Measurements from ENCODE around the gene CORO1C. TPM values are rescaled to one million over a fixed set of nuclear protein-coding genes. Genes with fewer than 3 reads are reported as not detected.

The CORO1C gene
- total and polyA plus RNA-seq, 9 of the 15 experiments (the other 6 are each of a cell fraction or from before 2014, with no cell fraction given), result 55.2 to 280 (median 150) TPM

GRCh38 chr12:108731866-108732461 lies 646 bp upstream of the CORO1C start (continued):
- TF ChIP-seq CREM (IDR thresholded peaks at IDR 0.05; ENCODE audit: low read depth) (peak; percentile 83), DDX20 (tag; IDR thresholded peaks at IDR 0.05; ENCODE audit: low read depth) (no peak), GABPB1 (CRISPR knock-in tag; IDR thresholded peaks at IDR 0.05) (no peak), GTF2B (IDR thresholded peaks at IDR 0.05; ENCODE audit: extremely low read depth, insufficient read length) (no peak), POLR2A (conservative IDR thresholded peaks at IDR 0.05) (peak; percentile 66; the same call in 1 of the 2 replicates), ZNF121 (CRISPR knock-in tag; conservative IDR thresholded peaks at IDR 0.05) (no peak), TBP (optimal IDR thresholded peaks at IDR 0.05; ENCODE audit: low read depth, low read length) (peak; percentile 75), BRD9 (IDR thresholded peaks at IDR 0.05; ENCODE audit: low read depth, partially characterized antibody) (peak; percentile 10), MYC (IDR thresholded peaks at IDR 0.05; ENCODE audit: low read depth, low read length) (no peak), MYC (CRISPR knock-in tag; IDR thresholded peaks at IDR 0.05; ENCODE audit: borderline replicate concordance, low read depth) (no peak), JUN (IDR thresholded peaks at IDR 0.05; ENCODE audit: borderline replicate concordance, low read depth, low read length) (no peak), JUN (CRISPR knock-in tag; IDR thresholded peaks at IDR 0.05; ENCODE audit: borderline replicate concordance) (no peak), BRD4 (IDR thresholded peaks at IDR 0.05) (0 out of 2 replicates have a peak, but pooled peaks have one; percentile 28), TEAD4 (IDR thresholded peaks at IDR 0.05; ENCODE audit: low read length) (peak; percentile 13; the same call in 1 of the 2 replicates), TEAD4 (CRISPR knock-in tag; IDR thresholded peaks at IDR 0.05; ENCODE audit: borderline replicate concordance) (no peak), GATAD2B (IDR thresholded peaks at IDR 0.05; ENCODE audit: borderline replicate concordance) (no peak), ZNF311 (CRISPR knock-in tag; IDR thresholded peaks at IDR 0.05) (no peak), PHTF2 (CRISPR knock-in tag; IDR thresholded peaks at IDR 0.05) (no peak), XRCC3 (IDR thresholded peaks at IDR 0.05) (no peak), ZNF253 (CRISPR knock-in tag; conservative IDR thresholded peaks at IDR 0.05) (no peak), ZNF76 (CRISPR knock-in tag; IDR thresholded peaks at IDR 0.05; ENCODE audit: borderline replicate concordance) (no peak), RAD21 (CRISPR knock-in tag; conservative IDR thresholded peaks at IDR 0.05 in 1 of 2, IDR thresholded peaks at IDR 0.05 in 1 of 2) (no peak), PCBP2 (IDR thresholded peaks at IDR 0.05; ENCODE audit: low read depth, low read length, poor library complexity, severe bottlenecking) (no peak), RCOR1 (IDR thresholded peaks at IDR 0.05; ENCODE audit: borderline replicate concordance in 1 of 2, low read depth in 2 of 2, low read length in 2 of 2) (peak in 1 of 2 experiments; percentile 39; a peak in 1 of 4 replicates), HLTF (IDR thresholded peaks at IDR 0.05) (peak; percentile 68; the same call in 1 of the 2 replicates), TSC22D4 (tag; IDR thresholded peaks at IDR 0.05) (no peak), CAMTA2 (CRISPR knock-in tag; conservative IDR thresholded peaks at IDR 0.05) (no peak), BRF1 (IDR thresholded peaks at IDR 0.05; ENCODE audit: borderline replicate concordance, extremely low read depth, insufficient read length) (no peak), STAT5B (CRISPR knock-in tag; IDR thresholded peaks at IDR 0.05) (no peak), ZNF280A (IDR thresholded peaks at IDR 0.05; ENCODE audit: low read depth, partially characterized antibody) (no peak)
